ENCODE data around the gene SNED1.

GRCh38 chr2:241063093-241063551 is 64.7 kb downstream of the SNED1 start:
- TF ChIP-seq CTCF (IDR thresholded peaks at IDR 0.05) (no peak), POLR2A (IDR thresholded peaks at IDR 0.05) (no peak), POLR2AphosphoS5 (IDR thresholded peaks at IDR 0.05) (no peak)

Data from breast epithelium (tissue), 3 donors.